Fibroblast of mammary gland (primary cell): ENCODE measurements around the gene ATXN7L1.

Source experiments
- DNase-seq: peaks from one replicate; pipeline ENCODE4 v3.0.0-alpha.2; 2010; ENCODE audit warnings: low read depth
- H3K4me3 ChIP-seq: 2 replicates; pipeline ENCODE4 v1.5.1; 2011; ENCODE audit warnings: low read depth, mild to moderate bottlenecking, low read length, moderate library complexity; ENCODE audit not compliant: control insufficient read depth
- CTCF ChIP-seq: conservative IDR thresholded peaks from 2 replicates; pipeline ENCODE4 v1.5.1; 2011; ENCODE audit warnings: low read depth, low read length, inconsistent platforms; ENCODE audit not compliant: control insufficient read depth, insufficient read depth

The ATXN7L1 gene

DNA sequence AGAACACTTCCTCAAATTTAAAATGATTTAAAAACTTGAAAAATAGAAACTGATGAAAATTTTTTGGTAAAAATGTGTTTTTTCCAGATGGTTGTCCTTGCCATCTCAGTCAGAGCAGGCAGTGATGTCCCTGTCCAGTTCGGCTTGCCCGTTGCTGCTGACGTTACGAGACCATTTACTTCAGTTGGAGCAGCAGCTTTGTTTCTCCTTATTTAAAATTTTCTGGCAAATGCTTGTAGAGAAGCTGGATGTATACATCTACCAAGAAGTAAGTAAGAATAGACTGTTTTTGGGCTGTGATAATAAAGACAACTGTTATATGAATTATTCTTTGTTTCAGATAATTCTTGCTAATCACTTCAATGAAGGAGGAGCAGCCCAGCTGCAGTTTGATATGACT is 311.2 kb downstream of the ATXN7L1 start:
- H3K4me3 ChIP-seq: no peak overlapping the region
- TF ChIP-seq CTCF: no peak
- no peak for DNase-seq

- TF ChIP-seq CTCF: no peak
- no peak for DNase-seq
- H3K4me3 ChIP-seq: no peak overlapping the region
These were observed 316.5 kb downstream of the ATXN7L1 start for GRCh38 chr7:105559926-105560325.
